Mucosa of stomach (tissue), 1 donor: ENCODE data around the gene NMNAT3.

Source experiments
- H3K27me3 ChIP-seq: one replicate; pipeline ENCODE4 v1.7.0; 2013; ENCODE audit warnings: mild to moderate bottlenecking, low read length; ENCODE audit not compliant: control insufficient read depth, insufficient read depth
- H3K36me3 ChIP-seq: one replicate; pipeline ENCODE4 v1.7.0; 2013; ENCODE audit warnings: low read length; ENCODE audit not compliant: control insufficient read depth, insufficient read depth
- H3K4me1 ChIP-seq: one replicate; pipeline ENCODE4 v1.7.0; 2013; ENCODE audit warnings: mild to moderate bottlenecking, low read length; ENCODE audit not compliant: control insufficient read depth, insufficient read depth
- H3K4me3 ChIP-seq: one replicate; pipeline ENCODE4 v1.7.0; 2013; ENCODE audit warnings: low read length
- H3K9ac ChIP-seq: one replicate; pipeline ENCODE4 v1.7.0; 2013; ENCODE audit warnings: mild to moderate bottlenecking, low read length, moderate library complexity
- H3K9me3 ChIP-seq: one replicate; pipeline ENCODE4 v1.7.0; 2013; ENCODE audit warnings: mild to moderate bottlenecking, low read length, moderate library complexity; ENCODE audit not compliant: control insufficient read depth
- donor health status: Pancreatic carcinoma.

Gene NMNAT3

DNA sequence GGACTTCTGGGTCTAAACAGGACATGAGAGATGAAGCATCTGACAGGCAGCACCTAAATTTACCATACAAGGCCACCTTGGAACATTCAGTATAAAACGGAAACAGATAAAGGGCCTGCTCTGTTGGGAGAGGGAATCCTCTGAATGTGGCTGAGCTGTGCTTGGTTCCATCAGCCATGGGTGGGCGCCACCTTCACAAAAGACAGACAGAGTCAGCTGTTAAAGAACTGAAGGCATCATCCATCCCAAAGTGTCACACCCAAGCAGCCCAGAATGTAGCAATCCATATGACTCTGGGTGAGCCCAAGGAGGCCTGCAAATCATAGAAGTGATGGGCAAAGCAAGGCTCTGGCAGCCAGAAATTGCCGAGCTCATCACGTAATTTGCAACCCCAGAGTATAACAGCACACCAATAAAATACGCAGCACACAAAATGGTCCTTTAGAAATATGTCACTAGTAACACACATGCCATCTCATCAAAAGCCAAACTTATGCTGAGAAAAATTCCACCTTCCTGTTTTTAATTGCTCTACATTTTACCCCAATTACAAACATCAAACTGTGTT is 113.4 kb downstream of the NMNAT3 start:
- Histone ChIP-seq H3K9me3 (no peaks in the 10 kb centered on the region), H3K4me3 (no peak overlapping the region), H3K4me1 (no peaks in the 10 kb centered on the region), H3K9ac (no peak overlapping the region), H3K36me3 (no peaks in the 10 kb centered on the region), H3K27me3 (no peaks in the 10 kb centered on the region)

DNA sequence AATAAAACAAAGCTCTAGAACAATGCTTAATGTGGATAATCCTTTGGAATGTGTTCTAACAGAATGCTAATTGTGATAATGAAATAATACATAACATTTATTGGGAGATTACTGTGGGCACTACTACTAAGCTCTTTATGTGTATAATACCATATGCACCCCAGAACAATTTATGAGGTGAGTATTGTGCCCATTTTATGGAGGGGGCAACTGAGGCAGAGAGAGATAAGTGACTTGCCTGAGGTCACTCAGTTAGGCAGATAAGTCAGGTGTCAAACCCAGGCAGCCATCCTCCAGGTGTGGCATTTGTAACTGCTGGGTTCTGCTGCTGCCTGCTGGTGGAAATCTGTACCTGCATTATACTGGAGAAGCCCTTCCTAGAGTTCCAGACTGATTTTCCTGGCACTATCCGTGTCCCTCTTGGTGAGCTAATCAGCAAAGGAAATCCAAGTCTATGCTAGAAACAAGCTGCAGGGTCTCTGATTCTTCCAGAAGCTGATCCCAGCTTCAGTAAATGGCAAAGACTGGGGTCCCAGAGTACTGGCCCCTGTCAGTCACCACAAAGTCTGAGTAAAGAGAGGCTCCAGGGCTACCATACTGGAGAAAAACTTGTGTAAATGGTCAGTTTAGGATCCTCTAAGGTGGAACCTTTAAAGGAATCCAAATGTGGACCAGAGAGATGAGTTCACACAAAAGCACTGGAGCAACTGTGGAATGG is 115.7 kb downstream of the NMNAT3 start:
- H3K36me3 ChIP-seq: no peaks in the 10 kb centered on the region
- no peaks in the 10 kb centered on the region for H3K4me1 ChIP-seq
- no peak overlapping the region for H3K9ac ChIP-seq
- no peaks in the 10 kb centered on the region for H3K9me3 ChIP-seq
- no peak overlapping the region for H3K4me3 ChIP-seq
- H3K27me3 ChIP-seq: no peaks in the 10 kb centered on the region

DNA sequence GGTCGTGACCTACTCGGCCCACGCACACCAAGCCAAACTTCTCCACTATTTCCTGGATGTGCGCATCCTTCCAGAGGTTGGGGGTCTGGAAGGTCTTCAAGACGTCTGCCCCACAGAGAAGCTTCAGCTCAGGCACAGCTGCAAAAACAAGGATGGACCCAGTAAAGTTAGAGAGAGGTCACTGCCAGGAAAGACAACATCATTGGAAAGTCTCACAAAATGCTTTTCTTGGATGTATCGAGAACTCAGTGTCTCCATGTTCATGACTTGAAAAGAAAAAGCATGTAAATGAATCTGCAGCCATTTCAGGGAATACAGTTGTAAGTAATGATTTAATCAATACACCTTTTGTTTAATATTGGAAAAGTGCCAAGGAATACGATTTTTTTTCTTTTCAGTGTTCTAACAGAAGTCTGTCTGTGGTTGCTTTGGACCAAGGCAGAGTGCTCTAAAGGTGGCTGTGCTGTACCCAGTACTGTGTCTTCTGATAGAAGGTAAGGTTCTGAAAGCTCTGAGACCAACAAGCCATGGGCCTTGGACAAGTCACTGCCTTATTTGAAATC is 116.4 kb downstream of the NMNAT3 start:
- no peaks in the 10 kb centered on the region for H3K27me3 ChIP-seq
- no peaks in the 10 kb centered on the region for H3K9me3 ChIP-seq
- H3K4me3 ChIP-seq: no peak overlapping the region
- no peaks in the 10 kb centered on the region for H3K4me1 ChIP-seq
- no peak overlapping the region for H3K9ac ChIP-seq
- no peaks in the 10 kb centered on the region for H3K36me3 ChIP-seq

DNA sequence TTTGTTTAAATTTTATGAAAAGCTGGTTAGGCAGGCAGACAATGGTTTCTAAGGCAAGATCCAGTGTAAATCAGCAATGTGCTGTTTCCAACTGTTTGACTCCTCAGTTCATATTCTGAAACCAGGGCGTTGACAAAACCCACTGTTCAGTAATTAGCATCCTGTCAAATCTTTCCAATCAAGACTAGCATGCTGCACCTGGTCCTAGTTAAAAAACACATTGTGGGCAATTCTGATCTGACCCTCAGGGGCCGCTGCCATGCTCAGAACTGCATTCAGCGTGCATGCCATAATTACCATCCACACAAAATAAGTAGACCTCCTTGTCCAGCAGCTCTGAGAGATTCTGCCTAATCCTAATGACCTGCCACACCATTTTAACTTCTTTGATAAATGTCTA is 117.4 kb downstream of the NMNAT3 start:
- Histone ChIP-seq H3K27me3 (no peaks in the 10 kb centered on the region), H3K36me3 (no peaks in the 10 kb centered on the region), H3K4me3 (no peak overlapping the region), H3K9ac (no peak overlapping the region), H3K4me1 (no peaks in the 10 kb centered on the region), H3K9me3 (no peaks in the 10 kb centered on the region)

DNA sequence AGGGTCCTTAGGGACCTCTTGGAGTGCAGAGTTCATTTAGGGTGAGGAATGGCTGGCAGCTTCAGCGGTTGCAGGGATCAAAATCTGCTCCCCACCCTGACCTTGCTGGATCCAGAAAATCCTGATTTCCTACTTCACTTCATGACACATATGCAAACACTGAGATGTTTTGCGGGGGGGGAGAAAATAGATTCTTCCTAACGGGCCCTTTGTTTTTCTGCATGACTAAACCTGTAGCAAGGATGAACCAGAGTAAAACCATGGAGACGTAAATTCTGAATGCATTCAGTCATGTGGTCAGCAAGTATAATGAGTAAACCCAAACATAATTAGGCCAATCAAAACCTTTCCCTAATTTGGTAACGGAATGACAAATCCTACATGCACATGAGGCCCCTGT is 118.2 kb downstream of the NMNAT3 start:
- Histone ChIP-seq H3K4me1 (no peaks in the 10 kb centered on the region), H3K27me3 (no peaks in the 10 kb centered on the region), H3K4me3 (no peak overlapping the region), H3K9ac (no peak overlapping the region), H3K36me3 (no peaks in the 10 kb centered on the region), H3K9me3 (no peaks in the 10 kb centered on the region)

DNA sequence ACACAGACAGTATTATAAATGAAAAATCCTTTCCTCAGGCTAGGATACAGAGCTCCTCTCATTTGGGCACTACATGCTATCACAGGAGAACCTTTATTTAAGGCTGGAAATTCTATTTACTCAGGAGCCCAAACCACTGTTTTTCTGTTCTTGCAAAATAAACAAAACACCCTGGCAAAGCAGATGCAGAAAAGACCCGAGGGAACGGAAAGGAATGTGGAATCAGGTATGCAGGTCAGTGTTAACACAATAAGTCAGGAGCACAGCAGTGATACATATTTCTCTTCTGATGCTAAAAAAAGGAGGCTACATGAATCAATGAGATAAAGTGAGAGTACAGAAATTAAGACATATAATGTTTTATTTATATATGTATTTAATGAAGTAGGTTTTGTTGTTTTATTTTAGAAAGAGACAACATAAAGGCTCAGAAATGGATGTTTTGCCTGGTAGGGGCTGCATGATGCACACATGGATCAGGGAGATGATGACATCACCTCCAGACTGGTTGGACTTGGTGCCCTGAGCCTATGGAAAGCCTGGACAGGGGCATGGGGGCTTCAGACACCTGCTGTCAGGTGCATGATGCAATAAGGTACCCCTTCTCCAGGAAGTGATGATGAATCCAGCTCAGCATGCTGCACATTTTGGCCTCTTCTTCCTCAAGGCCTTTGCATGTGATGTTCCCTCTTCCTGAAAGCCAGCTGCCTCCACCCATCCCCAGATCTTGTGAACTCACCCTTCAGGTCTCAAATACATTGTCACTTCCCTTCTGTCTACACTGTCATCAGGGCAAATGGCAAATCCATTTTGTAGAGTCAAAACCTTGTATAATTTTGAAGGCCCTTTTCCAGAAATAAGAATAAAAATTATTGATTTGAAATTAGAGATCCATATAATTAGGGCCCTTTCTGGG is 119.2 kb downstream of the NMNAT3 start:
- Histone ChIP-seq H3K9ac (no peak overlapping the region), H3K9me3 (no peaks in the 10 kb centered on the region), H3K27me3 (no peaks in the 10 kb centered on the region), H3K4me1 (no peaks in the 10 kb centered on the region), H3K36me3 (no peaks in the 10 kb centered on the region), H3K4me3 (no peak overlapping the region)

DNA sequence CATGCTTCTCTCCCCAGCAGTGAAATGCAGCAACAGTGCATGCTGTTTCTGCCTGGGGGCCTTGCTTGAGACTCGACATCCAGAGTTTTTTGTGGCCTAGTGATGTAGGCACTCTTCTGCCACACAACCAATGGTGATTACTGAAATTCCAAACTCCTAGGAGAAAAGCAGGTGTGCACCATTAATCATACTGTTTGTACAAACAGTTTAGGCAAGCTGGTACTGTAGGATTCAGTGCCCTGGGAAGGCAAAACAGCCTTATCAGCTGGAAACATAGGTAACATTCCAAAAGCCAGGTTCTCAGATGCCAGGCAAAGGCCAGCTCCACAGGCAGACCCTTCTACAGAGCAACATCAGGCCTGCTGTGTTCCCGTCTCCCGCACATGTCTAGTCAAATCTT is 120.7 kb downstream of the NMNAT3 start:
- Histone ChIP-seq H3K4me1 (no peaks in the 10 kb centered on the region), H3K36me3 (no peaks in the 10 kb centered on the region), H3K9me3 (no peaks in the 10 kb centered on the region), H3K9ac (no peak overlapping the region), H3K27me3 (no peaks in the 10 kb centered on the region), H3K4me3 (no peak overlapping the region)

DNA sequence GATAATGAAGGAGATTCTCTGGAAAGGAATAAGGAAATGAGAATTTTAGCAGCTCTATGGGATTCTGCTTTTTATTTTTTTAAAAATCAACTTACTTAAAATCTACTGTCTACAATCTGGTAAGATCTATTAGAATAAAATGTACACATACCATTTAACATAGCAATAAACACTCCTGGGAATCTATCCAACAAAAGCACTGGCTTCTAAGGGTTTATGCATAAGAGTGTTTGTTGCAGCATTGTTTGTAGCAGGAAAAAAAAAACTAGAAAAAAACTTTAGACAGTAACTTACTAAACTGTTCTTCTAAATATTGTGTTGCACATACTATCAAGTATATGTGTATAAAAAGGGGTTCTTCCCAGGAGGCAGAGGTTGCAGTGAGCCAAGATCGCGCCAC is 122.5 kb downstream of the NMNAT3 start:
- Histone ChIP-seq H3K9ac (no peak overlapping the region), H3K4me3 (no peak overlapping the region), H3K27me3 (no peaks in the 10 kb centered on the region), H3K36me3 (no peaks in the 10 kb centered on the region), H3K4me1 (no peaks in the 10 kb centered on the region), H3K9me3 (no peaks in the 10 kb centered on the region)

DNA sequence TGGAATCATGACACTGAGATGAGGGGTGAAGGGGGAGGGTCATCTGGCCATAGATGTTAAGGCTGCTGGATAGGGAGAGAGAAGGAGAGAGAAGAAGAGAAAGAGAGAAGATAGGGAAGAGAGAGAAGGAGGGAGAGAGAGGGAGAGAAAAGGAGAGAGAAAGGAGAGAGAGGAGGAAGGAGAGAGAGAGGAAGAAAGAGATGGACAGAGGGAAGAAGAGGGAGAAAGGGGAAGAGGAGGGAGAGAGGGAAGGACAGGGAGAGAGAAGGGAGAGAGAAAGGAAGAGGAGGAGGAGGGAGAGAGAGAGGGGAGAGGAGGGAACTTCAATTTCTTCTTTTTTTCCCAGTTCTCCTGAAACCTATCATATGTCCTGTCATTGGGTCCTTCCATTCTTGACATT is 123.1 kb downstream of the NMNAT3 start:
- Histone ChIP-seq H3K4me1 (no peaks in the 10 kb centered on the region), H3K27me3 (no peaks in the 10 kb centered on the region), H3K9ac (no peak overlapping the region), H3K36me3 (no peaks in the 10 kb centered on the region), H3K9me3 (no peaks in the 10 kb centered on the region), H3K4me3 (no peak overlapping the region)

DNA sequence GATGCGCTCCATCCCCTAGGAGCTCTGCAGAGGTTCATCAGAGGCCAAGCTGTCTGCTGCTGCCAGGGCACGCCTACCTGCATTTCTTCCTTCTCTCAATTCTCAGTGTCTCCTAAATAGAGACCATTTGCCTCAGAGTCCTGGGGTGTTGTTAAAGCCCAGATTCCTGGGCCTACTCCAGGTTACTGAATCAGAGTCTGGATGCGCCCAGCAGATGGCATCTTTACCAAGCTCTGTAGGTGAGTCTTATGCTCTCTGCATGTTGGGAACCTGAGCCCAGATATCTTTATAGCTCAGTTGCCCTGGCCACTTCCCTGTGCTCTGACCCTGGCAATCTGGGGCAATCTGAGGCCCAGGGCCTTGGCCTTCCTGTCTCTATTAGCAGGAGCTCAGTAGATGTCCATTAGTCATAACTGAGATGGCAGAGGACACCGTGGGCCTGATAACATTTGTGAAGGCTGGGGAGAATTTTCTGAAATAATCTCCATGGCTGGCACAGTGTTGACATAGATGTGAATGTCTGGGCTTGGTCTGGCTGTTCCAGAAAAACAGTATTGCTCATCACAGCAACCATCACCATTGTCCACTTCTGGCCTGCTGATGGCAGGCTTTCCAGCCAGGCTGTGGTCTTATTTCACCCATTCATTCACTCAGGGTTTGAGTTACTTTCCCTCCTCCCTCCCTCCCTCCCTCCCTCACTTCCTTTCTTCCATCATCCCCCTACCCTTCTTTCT is 125.0 kb downstream of the NMNAT3 start:
- Histone ChIP-seq H3K4me1 (no peaks in the 10 kb centered on the region), H3K36me3 (no peaks in the 10 kb centered on the region), H3K27me3 (no peaks in the 10 kb centered on the region), H3K9ac (no peak overlapping the region), H3K4me3 (no peak overlapping the region), H3K9me3 (no peaks in the 10 kb centered on the region)

DNA sequence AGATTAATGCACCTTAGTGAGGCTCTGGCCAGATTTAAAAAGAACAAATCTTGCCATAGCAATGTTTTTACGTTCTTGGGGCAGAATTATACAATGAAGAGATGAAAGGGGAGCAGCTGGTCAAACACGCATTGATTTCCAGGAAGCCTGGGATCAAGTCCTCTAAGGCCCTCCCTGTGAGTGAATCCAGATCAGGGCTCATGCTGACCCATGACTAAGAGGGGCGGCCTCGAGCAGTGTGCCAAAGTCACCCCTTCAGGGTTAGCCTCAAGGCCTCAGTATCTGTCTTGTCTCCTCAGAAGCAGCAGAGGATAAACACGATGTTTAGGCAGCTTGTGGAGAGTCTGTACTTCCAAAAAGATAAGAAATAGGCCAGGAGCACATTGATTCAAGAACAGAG is 129.0 kb downstream of the NMNAT3 start:
- Histone ChIP-seq H3K36me3 (no peaks in the 10 kb centered on the region), H3K4me3 (no peak overlapping the region), H3K27me3 (no peaks in the 10 kb centered on the region), H3K9ac (no peak overlapping the region), H3K9me3 (no peaks in the 10 kb centered on the region), H3K4me1 (no peaks in the 10 kb centered on the region)
